H4 (cell line): Measurements from ENCODE around the gene MFAP1. TPM values are rescaled to one million over a fixed set of nuclear protein-coding genes. Genes with fewer than 3 reads are reported as not detected.
"Not testable (repeated sequence)": the region's sequence is repeated elsewhere in the genome, so short reads cannot be mapped to it uniquely, and the experiment has no call there.

Source experiments
- DNase-seq: peaks from one replicate; pipeline ENCODE4 v3.0.0-alpha.2; 2015; ENCODE audit warnings: low spot score
- total RNA-seq: library from RNA; depleted of rRNA; stranded (reverse); fragments of >200 nt; shearing (Covaris generic); gene quantifications from 2 replicates; pipeline ENCODE4 v1.2.3, GENCODE V29; 2014; rRNA removed

Gene MFAP1, protein sequence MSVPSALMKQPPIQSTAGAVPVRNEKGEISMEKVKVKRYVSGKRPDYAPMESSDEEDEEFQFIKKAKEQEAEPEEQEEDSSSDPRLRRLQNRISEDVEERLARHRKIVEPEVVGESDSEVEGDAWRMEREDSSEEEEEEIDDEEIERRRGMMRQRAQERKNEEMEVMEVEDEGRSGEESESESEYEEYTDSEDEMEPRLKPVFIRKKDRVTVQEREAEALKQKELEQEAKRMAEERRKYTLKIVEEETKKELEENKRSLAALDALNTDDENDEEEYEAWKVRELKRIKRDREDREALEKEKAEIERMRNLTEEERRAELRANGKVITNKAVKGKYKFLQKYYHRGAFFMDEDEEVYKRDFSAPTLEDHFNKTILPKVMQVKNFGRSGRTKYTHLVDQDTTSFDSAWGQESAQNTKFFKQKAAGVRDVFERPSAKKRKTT
- 37.9 and 42.2 TPM in 2 replicates for total RNA-seq

DNA sequence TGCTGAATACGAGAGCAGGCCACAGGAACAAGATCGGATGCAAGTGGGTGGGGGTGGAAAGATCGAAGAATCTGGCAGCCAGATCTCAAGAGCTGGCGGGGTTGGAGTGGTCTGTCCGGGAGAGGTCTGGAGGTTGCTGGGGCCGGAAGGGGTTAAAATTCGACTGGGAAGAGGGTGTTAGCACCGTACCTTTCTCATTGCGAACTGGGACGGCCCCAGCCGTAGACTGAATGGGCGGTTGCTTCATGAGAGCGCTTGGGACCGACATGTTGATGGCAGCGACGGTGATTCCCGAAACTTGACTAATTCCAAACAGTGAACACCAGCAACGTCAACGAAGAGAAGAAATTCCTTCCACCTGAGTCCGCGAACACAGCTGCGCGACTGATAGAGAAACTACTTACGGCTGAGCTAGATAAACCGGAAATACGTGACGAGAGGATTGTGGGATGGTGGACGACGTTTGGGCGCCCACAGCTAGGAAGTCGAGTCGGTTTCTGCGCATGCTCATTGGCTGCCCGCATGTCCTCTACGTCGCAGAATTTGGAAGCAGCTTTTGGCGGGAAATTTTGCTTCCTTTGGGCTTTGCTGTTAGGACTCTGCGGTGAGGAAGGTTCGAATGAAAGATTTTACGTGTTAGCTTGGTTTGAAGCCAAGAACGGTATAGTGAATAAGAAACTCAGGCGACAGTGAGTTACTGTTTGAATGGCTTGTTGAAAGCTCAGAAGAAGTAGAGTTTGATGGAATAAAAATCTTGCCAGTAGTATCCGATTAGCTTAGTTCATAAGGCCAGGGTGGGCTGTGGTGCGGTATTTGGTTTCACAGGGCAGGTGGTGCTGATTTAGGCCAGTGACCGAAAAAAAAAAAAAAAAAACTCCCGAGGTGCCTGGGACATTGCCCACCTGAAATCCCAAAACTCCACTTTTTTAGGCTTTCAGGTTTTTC lies at the start of gene MFAP1:
MFAP1 (minus strand) TSS at position 389 of the 945 bp plus-strand sequence; CDS start at position 268, 121 bp downstream.
- DNase-seq: peak; percentile 98

DNA sequence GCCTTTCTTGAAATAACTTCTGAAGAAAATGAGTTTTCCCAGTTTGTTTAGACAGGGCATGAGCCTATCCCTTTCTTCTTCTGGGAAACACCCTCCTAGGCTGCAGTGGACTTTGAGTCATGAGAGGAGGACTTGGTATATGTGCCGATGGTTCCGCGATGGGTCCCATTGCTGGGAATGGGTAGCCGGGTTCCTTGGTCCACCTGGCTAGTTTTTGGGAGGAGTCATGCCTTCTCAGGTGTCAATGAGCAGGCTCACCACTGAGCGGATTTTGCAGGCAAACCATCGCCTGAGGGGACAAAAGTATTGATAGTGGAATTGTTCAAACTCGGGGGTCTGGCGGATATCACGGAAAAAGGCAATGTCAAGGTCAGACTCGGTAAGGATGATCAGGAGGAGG lies 49.2 kb upstream of the MFAP1 start:
- DNase-seq: no peak

DNA sequence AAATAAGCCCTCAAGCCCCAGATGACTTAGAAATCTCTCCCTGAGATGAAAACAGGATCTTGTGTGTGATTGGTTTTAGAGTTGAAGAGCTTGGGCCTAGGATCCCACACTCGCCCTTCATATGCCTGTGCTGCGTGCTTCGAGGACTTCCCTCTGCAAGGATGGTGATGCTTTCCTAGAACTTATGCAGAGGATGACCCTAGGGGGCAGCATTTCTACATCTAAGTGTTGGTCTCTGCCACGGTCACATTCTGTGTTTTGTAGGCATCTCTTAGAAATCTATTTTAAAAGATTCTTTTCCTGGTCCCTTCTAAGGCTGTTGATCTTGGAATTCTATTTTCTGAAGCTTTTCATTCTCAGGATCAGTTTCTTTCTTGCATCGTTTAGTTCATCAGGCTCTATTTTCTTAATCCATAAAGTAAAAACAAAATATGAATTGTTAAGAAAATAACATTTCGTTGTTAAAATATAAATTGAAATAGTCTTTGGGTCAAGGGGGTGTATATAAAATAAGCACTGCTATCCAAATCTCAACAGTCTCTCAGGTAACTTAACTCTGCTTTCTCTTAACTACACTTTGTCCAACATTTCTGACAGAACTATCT lies 48.0 kb upstream of the MFAP1 start:
- DNase-seq: peak; percentile 56

DNA sequence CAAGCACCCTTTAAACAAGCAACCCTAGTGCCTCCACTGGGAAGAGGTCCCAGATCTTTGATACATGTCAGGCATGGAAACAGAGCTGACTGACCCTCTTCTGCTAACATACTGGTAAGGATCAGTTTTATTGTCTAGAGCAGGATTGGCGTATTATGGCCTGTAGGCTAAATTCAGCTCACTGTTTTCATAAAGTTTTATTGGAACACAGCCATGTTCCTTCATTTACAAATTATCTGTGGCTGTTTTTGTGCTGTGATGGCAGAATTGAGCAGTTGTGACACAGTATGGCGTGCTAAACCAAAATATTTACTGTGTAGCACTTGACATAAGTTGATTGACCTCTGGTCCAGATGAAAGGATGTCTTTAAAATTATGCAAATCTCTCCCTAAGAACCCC lies 47.3 kb upstream of the MFAP1 start:
- DNase-seq: no peak

DNA sequence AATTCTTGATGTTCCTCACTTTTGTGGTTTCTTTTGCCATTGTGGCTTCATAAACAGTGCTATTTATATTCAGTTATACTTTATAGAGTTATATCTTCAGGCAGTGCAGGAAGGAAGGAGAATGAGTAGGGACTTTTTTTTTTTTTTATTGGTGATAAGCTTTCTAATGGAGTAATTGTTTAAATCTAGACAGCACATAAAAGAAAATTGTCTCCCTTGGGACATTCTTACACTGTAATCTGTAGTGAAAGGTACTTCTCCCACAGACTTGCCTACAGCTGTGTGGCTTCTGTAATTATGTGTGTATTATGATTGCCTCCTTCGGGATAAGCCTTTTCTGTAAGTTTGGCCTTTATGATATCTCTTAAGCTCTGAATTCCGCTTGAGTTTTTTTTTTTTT lies 43.9 kb upstream of the MFAP1 start:
- DNase-seq: no peak

DNA sequence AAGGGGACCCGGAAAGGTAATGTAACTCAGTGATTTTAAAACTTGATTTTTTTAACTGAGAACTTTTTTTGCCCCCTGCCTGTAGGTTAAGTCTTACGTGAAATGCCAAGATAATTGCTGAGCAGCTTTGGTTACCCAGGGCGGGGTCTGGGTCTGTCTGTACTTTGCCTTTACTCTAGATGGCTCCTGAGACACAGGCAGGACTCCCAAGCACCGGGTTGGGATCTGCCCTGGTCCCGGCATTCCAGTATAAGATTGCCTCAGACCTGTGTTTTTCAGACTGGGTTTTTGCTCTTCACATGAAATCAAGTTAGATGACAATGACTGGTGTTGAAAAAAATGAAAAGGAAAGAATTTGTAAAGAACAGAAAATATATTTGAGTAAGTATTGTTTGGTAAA lies 42.6 kb upstream of the MFAP1 start:
- no peak for DNase-seq

DNA sequence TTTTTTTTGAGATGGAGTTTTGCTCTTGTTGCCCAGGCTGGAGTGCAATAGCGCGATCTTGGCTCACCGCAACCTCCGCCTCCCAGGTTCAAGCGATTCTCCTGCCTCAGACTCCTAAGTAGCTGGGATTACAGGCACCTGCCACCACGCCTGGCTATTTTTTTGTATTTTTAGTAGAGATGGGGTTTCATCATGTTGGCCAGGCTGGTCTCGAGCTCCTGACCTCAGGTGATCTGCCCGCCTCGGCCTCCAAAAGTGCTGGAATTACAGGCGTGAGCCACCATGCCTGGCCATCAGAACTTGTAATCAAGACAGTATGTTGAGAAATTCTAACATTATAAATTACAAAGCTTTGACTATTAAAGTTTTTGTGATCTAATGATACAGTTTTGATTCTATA lies 42.1 kb upstream of the MFAP1 start:
- DNase-seq: not testable (repeated sequence)

DNA sequence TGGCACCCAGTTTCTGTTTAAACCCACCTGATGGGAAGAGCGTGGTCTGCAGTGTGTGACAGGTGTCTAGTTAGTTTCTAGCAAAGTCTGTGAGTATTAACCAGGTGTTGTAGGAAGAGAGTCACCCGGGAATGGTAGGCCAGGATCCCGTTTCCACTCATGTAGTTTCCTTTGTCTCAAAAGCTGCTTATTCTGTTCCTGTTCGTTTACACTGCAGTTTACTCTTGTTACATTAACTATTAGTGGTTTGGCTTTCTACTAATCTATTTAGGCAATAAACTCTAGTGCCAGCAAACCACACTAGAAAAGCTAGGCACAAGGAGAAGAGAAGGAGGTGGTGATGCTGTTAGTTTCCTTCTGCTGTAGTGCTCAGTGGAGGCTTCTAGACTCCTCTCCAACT lies 35.1 kb upstream of the MFAP1 start:
- no peak for DNase-seq

DNA sequence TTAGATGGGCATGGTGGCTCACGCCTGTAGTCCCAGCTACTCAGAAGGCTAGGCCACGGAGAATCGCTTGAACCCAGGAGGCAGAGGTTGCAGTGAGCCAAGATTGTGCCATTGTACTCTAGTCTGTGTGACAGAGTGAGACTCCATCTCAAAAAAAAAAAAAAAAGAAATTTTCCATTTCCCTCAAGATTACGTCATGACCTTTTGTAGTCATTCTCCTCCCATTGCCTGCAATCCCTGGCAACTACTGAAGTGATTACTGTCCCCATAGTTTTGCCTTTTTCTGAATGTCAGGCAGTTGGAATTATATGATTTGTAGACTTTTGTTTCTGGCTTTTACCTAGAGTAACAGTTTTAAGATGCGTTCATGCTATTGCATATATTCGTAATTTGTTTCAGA lies 30.3 kb upstream of the MFAP1 start:
- no peak for DNase-seq

DNA sequence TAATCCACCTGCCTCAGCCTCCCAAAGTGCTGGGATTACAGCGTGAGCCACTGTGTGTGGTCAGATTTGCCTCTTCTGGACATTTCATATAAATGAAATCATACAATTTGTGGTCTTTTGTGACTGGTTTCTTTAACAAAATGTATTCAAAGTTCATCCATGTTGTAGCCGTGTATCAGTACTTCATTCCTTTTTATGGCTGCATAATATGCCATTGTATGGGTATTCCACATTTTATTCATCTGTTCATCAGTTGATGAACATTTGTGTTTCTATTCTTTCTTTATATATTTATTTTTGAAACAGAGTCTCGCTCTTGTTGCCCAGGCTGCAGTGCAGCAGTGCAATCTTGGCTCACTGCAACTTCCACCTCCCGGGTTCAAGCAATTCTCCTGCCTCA lies 28.1 kb upstream of the MFAP1 start:
- no peak for DNase-seq

DNA sequence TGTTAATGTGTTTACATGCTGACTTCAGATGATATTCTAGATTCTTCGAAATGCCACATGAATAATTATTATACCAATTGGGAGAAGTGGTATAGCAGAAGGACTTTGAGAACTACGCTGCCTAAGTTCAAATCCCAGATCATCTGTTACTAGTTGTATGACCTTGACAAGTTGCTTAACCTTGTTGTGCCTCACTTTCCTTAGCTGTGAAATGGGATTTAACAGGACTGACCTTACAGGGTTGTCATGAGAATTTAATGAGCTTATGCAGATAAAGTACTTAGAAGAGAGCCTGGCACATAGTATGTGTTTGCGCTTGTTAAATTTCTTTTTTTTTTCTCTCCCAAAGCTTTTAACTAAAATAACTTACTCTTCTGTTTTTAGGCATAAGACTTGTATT lies 26.8 kb upstream of the MFAP1 start:
- DNase-seq: no peak

DNA sequence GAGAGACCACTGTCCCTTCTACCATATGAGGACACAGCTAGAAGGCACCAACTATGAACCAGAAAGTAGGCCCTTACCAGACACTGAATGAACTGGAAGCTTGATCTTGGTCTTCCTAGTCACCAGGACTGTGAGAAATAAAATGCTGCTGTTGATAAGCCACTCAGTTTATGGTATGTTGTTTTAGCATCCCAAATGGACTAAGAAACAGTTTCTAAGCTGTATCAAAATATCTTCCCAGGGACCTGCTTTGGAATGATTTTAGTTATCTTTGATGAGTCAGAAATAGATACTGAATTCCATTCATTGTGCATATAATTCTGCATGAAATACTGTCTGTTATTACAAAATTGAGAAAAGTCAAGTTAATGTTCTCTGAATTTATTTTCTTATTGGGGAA lies 20.9 kb upstream of the MFAP1 start:
- DNase-seq: no peak

DNA sequence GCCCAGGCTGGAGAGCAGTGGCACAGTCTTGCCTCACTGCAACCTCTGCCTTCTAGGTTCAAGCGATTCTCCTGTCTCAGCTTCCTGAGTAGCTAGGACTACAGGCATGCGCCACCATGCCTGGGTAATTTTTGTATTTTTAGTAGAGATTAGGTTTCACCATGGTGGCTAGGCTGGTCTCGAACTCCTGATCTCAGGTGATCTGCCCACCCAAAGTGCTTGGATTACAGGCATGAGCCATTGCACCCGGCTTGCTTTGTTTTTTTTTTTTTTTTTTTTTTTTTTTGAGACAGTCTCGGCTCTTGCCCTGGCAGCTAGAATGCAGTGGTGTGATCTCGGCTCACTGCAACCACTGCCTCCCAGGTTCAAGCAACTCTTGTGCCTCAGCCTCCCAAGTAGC lies 8.0 kb upstream of the MFAP1 start:
- DNase-seq: not testable (repeated sequence)

DNA sequence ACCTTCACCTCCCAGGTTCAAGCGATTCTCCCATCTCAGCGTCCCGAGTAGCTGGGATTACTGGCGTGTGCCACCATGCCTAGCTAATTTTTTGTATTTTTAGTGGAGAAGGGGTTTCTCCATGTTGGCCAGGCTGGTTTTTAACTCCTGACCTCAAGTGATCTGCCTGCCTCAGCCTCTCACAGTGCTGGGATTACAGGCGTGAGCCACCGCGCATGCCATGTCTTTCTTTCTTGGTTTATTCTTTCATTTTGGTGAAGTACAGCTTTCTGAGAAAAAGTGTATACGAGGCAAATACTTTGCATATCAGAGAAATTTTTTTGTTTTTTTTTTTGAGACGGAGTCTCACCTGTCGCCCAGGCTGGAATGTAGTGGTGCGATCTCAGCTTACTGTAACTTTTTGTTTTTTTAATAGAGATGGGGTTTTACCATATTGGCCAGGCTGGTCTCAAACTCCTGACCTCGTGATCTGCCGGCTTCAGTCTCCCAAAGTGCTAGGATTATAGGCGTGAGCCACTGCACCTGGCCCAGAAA lies 7.1 kb upstream of the MFAP1 start:
- DNase-seq: not testable (repeated sequence)

DNA sequence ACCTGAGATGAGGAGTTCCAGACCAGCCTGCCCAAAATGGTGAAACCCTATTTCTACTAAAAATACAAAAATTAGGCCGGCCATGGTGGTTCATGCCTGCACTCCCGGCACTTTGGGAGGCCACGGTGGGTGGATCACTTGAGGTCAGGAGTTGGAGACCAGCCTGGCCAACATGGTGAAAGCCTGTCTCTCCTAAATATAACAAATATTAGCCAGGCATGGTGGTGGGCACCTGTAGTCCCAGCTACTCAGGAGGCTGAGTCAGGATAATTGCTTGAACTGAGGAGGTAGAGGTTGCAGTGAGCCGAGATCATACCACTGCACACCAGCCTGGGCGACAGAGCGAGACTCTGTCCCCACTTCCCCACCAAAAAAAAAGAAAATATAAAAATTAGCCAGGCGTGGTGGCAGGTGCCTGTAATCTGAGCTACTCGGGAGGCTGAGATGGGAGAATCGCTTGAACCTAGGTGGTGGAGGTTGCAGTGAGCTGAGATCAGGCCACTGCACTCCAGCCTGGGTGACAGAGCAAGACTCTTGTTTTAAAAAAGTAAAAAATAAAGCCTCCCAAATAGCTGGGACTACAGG lies 6.3 kb upstream of the MFAP1 start:
- DNase-seq: not testable (repeated sequence)

DNA sequence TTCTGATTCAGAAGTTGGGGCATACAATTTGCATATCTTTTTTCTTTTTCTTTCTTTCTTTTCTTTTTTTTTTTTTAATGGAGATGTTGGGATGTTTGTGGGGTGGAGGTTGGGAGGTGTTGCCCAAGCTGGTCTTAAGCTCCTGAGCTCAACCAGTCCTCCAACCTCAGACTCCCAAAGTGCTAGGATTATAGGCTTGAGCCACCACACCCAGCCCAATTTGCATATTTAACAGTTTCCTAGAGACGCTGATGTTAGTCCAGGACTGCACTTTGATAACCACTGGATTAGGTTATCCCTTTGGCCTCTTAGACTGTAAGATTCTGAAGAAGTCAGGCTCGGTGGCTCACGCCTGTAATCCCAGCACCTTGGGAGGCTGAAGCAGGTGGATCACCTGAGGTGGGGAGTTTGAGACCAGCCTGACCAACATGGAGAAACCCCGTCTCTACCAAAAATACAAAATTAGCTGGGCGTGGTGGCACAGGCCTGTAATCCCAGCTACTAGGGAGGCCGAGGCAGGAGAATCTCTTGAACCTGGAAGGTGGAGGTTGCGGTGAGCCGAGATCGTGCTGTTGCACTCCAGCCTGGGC lies 5.6 kb upstream of the MFAP1 start:
- not testable (repeated sequence) for DNase-seq

DNA sequence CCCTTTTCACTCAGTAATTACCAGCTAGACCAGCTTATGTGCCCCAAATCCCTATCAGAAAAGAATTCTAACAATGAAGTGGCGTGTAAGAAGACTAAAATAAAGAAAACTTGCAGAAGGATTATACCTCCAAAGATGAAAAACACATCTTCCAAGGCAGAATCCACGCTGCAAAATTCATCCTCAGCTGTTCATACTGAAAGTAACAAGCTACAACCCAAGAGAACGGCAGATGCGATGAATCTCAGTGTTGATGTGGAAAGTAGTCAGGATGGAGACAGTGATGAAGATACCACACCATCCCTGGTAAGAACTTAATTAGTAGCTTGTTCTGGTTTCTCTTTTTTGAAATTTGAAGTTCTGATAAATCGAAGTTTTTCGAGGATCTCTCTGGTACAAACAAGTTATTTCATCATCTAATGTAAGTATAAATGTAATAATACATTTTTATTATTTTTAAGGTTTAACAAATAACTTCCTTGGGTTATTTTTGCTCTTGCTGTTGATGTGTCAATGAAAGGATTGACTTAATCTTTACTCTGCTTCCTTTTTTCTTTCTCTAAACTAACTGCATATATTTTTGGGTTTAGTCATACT lies 3.7 kb upstream of the MFAP1 start:
- DNase-seq: no peak

DNA sequence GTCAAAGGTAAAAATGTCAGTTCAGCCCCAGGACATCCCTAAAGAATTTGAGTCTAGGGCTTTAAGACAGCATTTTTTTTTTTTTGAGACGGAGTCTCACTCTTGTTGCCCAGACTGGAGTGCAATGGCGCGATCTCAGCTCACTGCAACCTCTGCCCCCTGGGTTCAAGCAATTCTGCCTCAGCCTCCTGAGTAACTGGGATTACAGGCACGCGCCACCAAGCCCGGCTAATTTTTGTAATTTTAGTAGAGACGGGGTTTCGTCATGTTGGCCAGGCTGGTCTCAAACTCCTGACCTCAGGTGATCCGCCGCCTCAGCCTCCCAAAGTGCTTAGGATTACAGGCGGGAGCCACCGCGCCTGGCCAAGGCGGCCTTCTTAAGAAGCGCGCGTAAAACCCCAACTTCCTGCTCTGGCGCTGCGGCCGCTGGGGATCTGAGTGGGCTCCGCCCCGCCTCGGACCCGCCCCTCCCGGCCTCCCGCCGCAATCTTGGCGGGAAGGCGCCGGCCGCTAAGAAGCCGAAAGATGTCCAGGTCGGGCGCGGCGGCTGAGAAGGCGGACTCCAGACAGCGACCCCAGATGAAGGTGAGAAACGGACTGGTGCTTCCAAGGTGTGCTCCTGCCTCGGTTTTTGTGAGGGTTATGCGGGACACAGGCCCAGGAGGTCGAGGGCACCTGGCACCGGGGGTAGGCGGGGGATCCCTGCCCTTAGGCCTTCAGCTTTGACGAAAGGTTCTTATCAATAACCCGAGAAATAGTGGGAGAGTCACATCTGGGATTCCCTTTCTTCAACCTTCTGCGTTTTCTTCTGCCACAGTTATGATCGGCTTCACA lies 2.2 kb upstream of the MFAP1 start, which contains the start of gene WDR76:
WDR76 (plus strand) TSS at position 495 of the 834 bp plus-strand sequence; CDS start at position 526, 31 bp downstream.
- DNase-seq: peak; percentile 76

DNA sequence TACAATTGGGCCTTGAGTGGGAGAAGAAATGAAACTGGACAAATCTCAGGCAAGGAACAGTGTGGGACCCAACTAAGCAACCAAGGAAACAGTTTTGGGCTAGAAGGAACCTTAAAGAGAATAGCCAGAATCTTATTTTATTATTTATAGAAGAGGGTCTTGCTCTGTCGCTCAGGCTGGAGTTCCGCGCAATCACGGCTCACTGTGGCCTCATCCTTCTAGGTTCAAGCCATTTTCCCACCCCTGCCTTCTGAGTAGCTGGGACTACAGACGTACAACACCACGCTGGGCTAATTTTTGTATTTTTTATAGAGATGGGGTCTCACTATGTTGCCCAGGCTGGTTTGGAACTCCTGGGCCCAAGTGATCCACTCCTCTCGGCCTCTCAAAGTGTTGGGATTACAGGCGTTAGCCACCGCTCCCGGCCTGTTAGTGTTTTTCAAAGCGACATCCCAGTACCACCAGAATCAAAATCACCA lies 1.6 kb upstream of the MFAP1 start:
- no peak for DNase-seq
